Measurements from ENCODE around the gene KDM4B. TPM values are rescaled to one million over a fixed set of nuclear protein-coding genes. Genes with fewer than 3 reads are reported as not detected.

Gene KDM4B
- total and polyA plus RNA-seq, 10 of the 15 experiments (the other 5 are each of a cell fraction or from before 2014, with no cell fraction given), result 0.47 to 49.6 (median 16.2) TPM

- TF ChIP-seq REST (IDR thresholded peaks at IDR 0.05; ENCODE audit: low read depth, low read length), result no peak
- TF ChIP-seq STAT3 (IDR thresholded peaks at IDR 0.05; ENCODE audit: low read depth, low read length), result no peak
- no peak for TF ChIP-seq ZNF217 (IDR thresholded peaks at IDR 0.05)
- TF ChIP-seq NFYA (IDR thresholded peaks at IDR 0.05; ENCODE audit: borderline replicate concordance, low read depth, low read length), result no peak
- no peak for TF ChIP-seq GATAD2B (conservative IDR thresholded peaks at IDR 0.05; ENCODE audit: low read depth)
- TF ChIP-seq NRF1 (conservative IDR thresholded peaks at IDR 0.05; ENCODE audit: low read depth, low read length), result no peak
- TF ChIP-seq ZNF592 (IDR thresholded peaks at IDR 0.05), result no peak
- TF ChIP-seq ZSCAN29 (IDR thresholded peaks at IDR 0.05), result no peak
- TF ChIP-seq NBN (IDR thresholded peaks at IDR 0.05), result no peak
- no peak for TF ChIP-seq SRF (IDR thresholded peaks at IDR 0.05; ENCODE audit: low read depth in 2 of 2, low read length in 2 of 2)
- no peak for TF ChIP-seq SP1 (IDR thresholded peaks at IDR 0.05; ENCODE audit: low read depth, low read length)
- no peak for TF ChIP-seq EP300 (IDR thresholded peaks at IDR 0.05; ENCODE audit: borderline replicate concordance in 1 of 2, control insufficient read depth in 1 of 2, low read depth in 2 of 2, low read length in 2 of 2)
Measured at GRCh38 chr19:4929186-4929585, 39.7 kb upstream of the KDM4B start (continued).

Measured in GM12878 (cell line).